ENCODE measurements around the gene PDK1.

- no peak for TF ChIP-seq POLR2A (IDR thresholded peaks at IDR 0.05; ENCODE audit: low read depth, low read length)
- TF ChIP-seq POLR2AphosphoS5 (IDR thresholded peaks at IDR 0.05; ENCODE audit: low read depth, low read length), result no peak
- TF ChIP-seq TAF1 (IDR thresholded peaks at IDR 0.05; ENCODE audit: borderline replicate concordance, low read depth, low read length), result no peak
Measured at GRCh38 chr2:172629586-172629985, 73.7 kb downstream of the PDK1 start.
